RWPE1 (cell line): ENCODE results near the gene KCNH1.
A peak's percentile ranks its signal among the peaks of the same experiment; 100 is the strongest.

Experiments
- CTCF ChIA-PET: fragments of 350-600 bp; sonication (Branson Sonifier 250); formaldehyde crosslinking; extraction: SDS; loops from one replicate; lab custom pipeline; 2021; lab: Yijun Ruan, JAX
- POLR2A ChIA-PET: fragments of 400-600 bp; formaldehyde crosslinking; extraction: SDS; loops from one replicate; lab custom pipeline; 2020; ENCODE audit warnings: antibody characterized with exemption; ENCODE audit not compliant: low non-redundant PET; lab: Yijun Ruan, JAX
- DNase-seq: peaks from one replicate; pipeline ENCODE4 v3.0.0; 2012; ENCODE audit warnings: low spot score
- H3K27ac ChIP-seq: fragments of 450-650 bp; 2 replicates; pipeline ENCODE4 v1.5.1; 2017
- CTCF ChIP-seq: fragments of 450-650 bp; conservative IDR thresholded peaks from 2 replicates; pipeline ENCODE4 v1.5.1; 2017; ENCODE audit warnings: low read depth, mild to moderate bottlenecking

Gene KCNH1

DNA sequence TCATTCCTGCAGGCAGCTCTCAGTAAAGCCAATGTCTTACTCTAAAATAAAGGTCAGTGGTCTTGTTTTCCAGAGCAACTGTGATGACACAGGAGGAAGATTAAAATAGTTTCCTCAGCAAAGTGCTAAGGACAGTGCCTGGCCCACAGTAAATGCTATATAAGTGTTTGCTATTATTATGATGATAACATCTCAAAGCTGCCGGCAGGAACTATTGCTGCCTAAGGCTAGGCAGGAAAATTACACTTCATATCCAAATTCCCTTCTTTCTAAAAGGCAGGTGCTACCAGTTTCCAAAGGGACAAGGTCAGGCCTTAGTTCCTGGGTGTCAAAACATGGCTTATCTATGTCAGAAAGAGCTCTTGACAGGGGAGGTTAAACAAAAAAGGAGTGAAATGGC, 403.9 kb downstream of the KCNH1 start:
- POLR2A ChIA-PET = no interaction called here
- no peak for TF ChIP-seq CTCF
- no peak overlapping the region for H3K27ac ChIP-seq
- CTCF ChIA-PET = no interaction called here
- DNase-seq = no peak

DNA sequence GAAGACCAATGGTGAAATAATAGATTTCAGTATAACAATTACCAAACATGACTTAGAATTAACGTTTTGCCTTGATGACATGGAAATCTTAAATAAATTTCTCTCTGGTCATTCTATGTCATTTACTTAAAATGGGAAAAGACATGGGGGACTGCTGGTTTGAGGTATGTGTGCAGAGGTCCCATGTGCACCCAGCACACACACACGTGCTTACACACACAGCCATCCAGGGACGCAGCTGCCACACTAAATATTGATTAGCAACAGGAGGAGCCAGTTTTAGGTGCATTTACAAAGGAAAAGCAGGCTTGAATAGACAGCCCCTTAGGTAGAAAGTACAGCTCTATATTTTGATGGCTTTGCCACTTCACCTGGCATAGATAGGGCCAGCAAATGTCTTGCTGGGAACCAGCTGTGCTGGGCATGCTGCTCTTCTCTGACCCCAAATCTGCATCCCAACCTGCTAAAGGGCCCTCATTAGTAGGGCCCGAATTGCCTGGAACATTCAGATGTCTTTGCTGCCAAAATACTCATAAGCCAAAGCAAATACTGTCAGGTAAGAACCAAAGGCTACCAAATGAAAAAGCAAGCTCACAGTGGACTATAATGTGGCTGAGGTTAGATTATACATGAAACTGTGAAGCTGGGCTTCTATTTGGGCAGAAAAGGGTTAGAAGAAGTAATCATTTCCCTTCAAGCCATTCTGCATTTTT, 405.4 kb downstream of the KCNH1 start:
- no peak for DNase-seq
- no peak for TF ChIP-seq CTCF
- ChIA-PET POLR2A (no interaction called here), CTCF (interaction anchor here (0.6 kb wide), 1 partner anchor 348 kb away, joined by 3 read pairs; no protein-coding TSS in a partner anchor)
- H3K27ac ChIP-seq = no peak overlapping the region

GRCh38 chr1:210727709-210728108, 406.2 kb downstream of the KCNH1 start:
- ChIA-PET CTCF (no interaction called here), POLR2A (no interaction called here)
- DNase-seq = no peak
- no peak for TF ChIP-seq CTCF
- H3K27ac ChIP-seq = no peak overlapping the region

DNA sequence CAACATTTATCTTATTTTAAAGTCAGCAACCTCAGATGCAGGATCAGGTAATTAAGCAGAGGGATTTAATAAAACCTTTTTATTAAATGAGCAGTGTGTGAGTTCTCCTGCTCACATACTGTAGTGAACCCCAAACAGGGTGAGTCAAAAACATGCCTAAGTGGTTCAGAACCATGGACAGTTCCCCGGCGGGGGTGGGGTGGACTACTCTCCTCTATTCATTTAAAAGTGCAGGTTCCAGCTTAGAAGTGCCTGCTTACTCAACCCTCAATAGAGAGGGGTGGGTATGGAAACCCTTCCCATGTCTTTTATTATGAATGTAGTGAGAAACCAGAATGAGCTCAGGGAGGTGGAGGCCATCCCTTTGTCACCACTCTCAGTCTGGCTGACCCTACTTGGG, 407.3 kb downstream of the KCNH1 start:
- peak; percentile 49 for DNase-seq
- ChIA-PET POLR2A (no interaction called here), CTCF (interaction anchor here (0.6 kb wide), 1 partner anchor 535 kb away, joined by 3 read pairs; no protein-coding TSS in a partner anchor)
- no peak overlapping the region for H3K27ac ChIP-seq
- no peak for TF ChIP-seq CTCF

GRCh38 chr1:210724768-210725167, 409.2 kb downstream of the KCNH1 start:
- DNase-seq = no peak
- no peak overlapping the region for H3K27ac ChIP-seq
- ChIA-PET CTCF (interaction anchor here (0.9 kb wide), 1 partner anchor 9 kb away, joined by 3 read pairs; no protein-coding TSS in a partner anchor), POLR2A (no interaction called here)
- TF ChIP-seq CTCF = no peak

DNA sequence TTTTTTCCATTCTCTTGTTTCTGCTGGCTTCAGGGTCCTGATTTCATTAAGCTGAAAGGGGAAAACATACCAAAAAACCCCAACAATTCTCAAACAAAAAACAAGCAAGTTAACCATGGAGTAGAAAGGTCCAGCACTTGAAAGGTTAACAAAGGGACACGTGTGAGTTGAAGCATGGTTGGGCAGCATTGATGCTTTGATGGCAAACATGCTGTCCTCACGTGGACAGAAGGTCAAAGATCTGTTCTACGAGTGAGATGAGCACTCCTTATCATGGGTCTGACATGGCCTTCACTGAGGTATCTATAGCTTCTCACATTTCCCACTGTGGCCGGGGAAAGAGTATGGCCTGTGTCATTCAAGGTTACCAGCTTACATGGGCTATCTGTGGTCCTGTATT, 410.3 kb downstream of the KCNH1 start:
- ChIA-PET CTCF (no interaction called here), POLR2A (no interaction called here)
- H3K27ac ChIP-seq = no peak overlapping the region
- no peak for DNase-seq
- no peak for TF ChIP-seq CTCF
